Measurements from ENCODE around the gene INSIG2.

INSIG2 gene

GRCh38 chr2:118106926-118107325, 18.7 kb downstream of the INSIG2 start:
- no peaks in the 10 kb centered on the region for H3K9me3 ChIP-seq (ENCODE audit: control insufficient read depth, insufficient read depth, low read length)
- no peak overlapping the region for H3K9ac ChIP-seq (ENCODE audit: low read depth, low read length)
- H3K4me1 ChIP-seq (ENCODE audit: control insufficient read depth, insufficient read depth, low read length), result peaks cover 7% of the 10 kb centered on the region
- no peaks in the 10 kb centered on the region for H3K27me3 ChIP-seq (ENCODE audit: control insufficient read depth, insufficient read depth, low read length)
- H3K36me3 ChIP-seq (ENCODE audit: control insufficient read depth, insufficient read depth, low read length), result no peaks in the 10 kb centered on the region
- no peak overlapping the region for H3K4me3 ChIP-seq (ENCODE audit: low read depth, low read length)

GRCh38 chr2:118110310-118110709, 22.0 kb downstream of the INSIG2 start:
- Histone ChIP-seq H3K27me3 (ENCODE audit: control insufficient read depth, insufficient read depth, low read length) (no peaks in the 10 kb centered on the region), H3K36me3 (ENCODE audit: control insufficient read depth, insufficient read depth, low read length) (no peaks in the 10 kb centered on the region)

GRCh38 chr2:118110991-118111390, 22.7 kb downstream of the INSIG2 start:
- H3K9ac ChIP-seq (ENCODE audit: low read depth, low read length), result no peak overlapping the region
- H3K36me3 ChIP-seq (ENCODE audit: control insufficient read depth, insufficient read depth, low read length), result no peaks in the 10 kb centered on the region
- H3K4me3 ChIP-seq (ENCODE audit: low read depth, low read length), result no peak overlapping the region
- no peaks in the 10 kb centered on the region for H3K27me3 ChIP-seq (ENCODE audit: control insufficient read depth, insufficient read depth, low read length)
- H3K9me3 ChIP-seq (ENCODE audit: control insufficient read depth, insufficient read depth, low read length), result no peaks in the 10 kb centered on the region
- peaks cover under 1% of the 10 kb centered on the region for H3K4me1 ChIP-seq (ENCODE audit: control insufficient read depth, insufficient read depth, low read length)

More at GRCh38 chr2:118110310-118110709, 22.0 kb downstream of the INSIG2 start:
- H3K4me1 ChIP-seq (ENCODE audit: control insufficient read depth, insufficient read depth, low read length), result peaks cover 7% of the 10 kb centered on the region
- no peak overlapping the region for H3K4me3 ChIP-seq (ENCODE audit: low read depth, low read length)
- H3K9ac ChIP-seq (ENCODE audit: low read depth, low read length), result no peak overlapping the region
- H3K9me3 ChIP-seq (ENCODE audit: control insufficient read depth, insufficient read depth, low read length), result no peaks in the 10 kb centered on the region

DNA sequence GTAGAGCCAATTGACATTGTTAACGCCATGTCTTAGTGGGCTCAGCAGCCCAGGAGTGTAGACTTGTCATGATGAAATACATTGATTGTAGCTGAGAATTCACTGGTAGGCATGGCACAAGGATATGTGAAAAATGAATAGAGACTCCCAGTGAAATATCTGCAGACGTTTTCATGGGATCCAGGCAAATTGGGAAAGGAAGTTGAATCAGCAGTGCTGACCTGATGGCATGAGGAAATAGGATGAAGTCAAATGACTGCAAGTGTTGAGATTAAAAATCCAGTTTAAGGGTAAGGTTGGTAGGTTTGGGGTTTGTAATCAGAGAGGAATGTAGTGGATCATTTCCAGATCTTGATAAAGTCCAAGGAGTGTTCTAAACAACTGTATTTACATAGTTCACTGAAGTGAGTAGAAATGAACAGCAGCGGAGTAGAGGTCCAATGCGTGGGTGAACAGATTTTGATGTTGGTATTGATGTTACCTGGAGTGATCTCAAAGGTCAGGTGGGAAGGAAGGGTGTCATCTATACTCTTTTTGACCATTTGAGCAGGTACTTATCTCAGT, 24.6 kb downstream of the INSIG2 start:
- no peak overlapping the region for H3K9ac ChIP-seq (ENCODE audit: low read depth, low read length)
- no peaks in the 10 kb centered on the region for H3K27me3 ChIP-seq (ENCODE audit: control insufficient read depth, insufficient read depth, low read length)
- H3K4me1 ChIP-seq (ENCODE audit: control insufficient read depth, insufficient read depth, low read length), result no peaks in the 10 kb centered on the region
- H3K36me3 ChIP-seq (ENCODE audit: control insufficient read depth, insufficient read depth, low read length), result no peaks in the 10 kb centered on the region
- no peak overlapping the region for H3K4me3 ChIP-seq (ENCODE audit: low read depth, low read length)
- no peaks in the 10 kb centered on the region for H3K9me3 ChIP-seq (ENCODE audit: control insufficient read depth, insufficient read depth, low read length)

- Histone ChIP-seq H3K9ac (ENCODE audit: low read depth, low read length) (no peak overlapping the region), H3K4me1 (ENCODE audit: control insufficient read depth, insufficient read depth, low read length) (no peaks in the 10 kb centered on the region), H3K27me3 (ENCODE audit: control insufficient read depth, insufficient read depth, low read length) (no peaks in the 10 kb centered on the region), H3K4me3 (ENCODE audit: low read depth, low read length) (no peak overlapping the region), H3K36me3 (ENCODE audit: control insufficient read depth, insufficient read depth, low read length) (no peaks in the 10 kb centered on the region), H3K9me3 (ENCODE audit: control insufficient read depth, insufficient read depth, low read length) (no peaks in the 10 kb centered on the region)
These were observed 26.6 kb downstream of the INSIG2 start for GRCh38 chr2:118114863-118115262.

GRCh38 chr2:118115761-118116160, 27.5 kb downstream of the INSIG2 start:
- Histone ChIP-seq H3K36me3 (ENCODE audit: control insufficient read depth, insufficient read depth, low read length) (no peaks in the 10 kb centered on the region), H3K4me1 (ENCODE audit: control insufficient read depth, insufficient read depth, low read length) (no peaks in the 10 kb centered on the region), H3K9ac (ENCODE audit: low read depth, low read length) (no peak overlapping the region), H3K4me3 (ENCODE audit: low read depth, low read length) (no peak overlapping the region), H3K27me3 (ENCODE audit: control insufficient read depth, insufficient read depth, low read length) (no peaks in the 10 kb centered on the region), H3K9me3 (ENCODE audit: control insufficient read depth, insufficient read depth, low read length) (no peaks in the 10 kb centered on the region)

DNA sequence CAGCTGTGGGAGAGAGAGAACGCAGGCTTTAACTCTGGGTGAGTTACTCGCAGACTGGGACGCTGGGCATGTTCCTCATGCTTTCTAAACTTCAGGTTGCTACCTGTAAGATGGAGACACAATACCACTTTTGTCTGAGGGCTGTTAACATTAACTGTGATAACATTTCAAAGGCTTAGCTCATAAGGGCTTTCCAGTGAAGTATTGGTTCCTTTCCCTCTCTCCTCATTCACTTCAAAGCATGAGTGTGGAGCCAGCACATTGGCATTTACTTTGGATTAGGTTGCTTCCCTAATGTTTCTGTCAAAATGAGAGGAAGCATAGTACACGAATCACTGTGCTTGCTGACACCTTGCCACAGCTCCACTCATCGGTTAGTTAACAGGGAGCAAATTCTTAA, 30.2 kb downstream of the INSIG2 start:
- Histone ChIP-seq H3K4me3 (ENCODE audit: low read depth, low read length) (no peak overlapping the region), H3K36me3 (ENCODE audit: control insufficient read depth, insufficient read depth, low read length) (no peaks in the 10 kb centered on the region), H3K27me3 (ENCODE audit: control insufficient read depth, insufficient read depth, low read length) (no peaks in the 10 kb centered on the region), H3K9ac (ENCODE audit: low read depth, low read length) (no peak overlapping the region), H3K4me1 (ENCODE audit: control insufficient read depth, insufficient read depth, low read length) (no peaks in the 10 kb centered on the region), H3K9me3 (ENCODE audit: control insufficient read depth, insufficient read depth, low read length) (no peaks in the 10 kb centered on the region)

- no peaks in the 10 kb centered on the region for H3K9me3 ChIP-seq (ENCODE audit: control insufficient read depth, insufficient read depth, low read length)
- no peaks in the 10 kb centered on the region for H3K27me3 ChIP-seq (ENCODE audit: control insufficient read depth, insufficient read depth, low read length)
- no peaks in the 10 kb centered on the region for H3K36me3 ChIP-seq (ENCODE audit: control insufficient read depth, insufficient read depth, low read length)
- no peak overlapping the region for H3K9ac ChIP-seq (ENCODE audit: low read depth, low read length)
- no peaks in the 10 kb centered on the region for H3K4me1 ChIP-seq (ENCODE audit: control insufficient read depth, insufficient read depth, low read length)
- H3K4me3 ChIP-seq (ENCODE audit: low read depth, low read length), result no peak overlapping the region
These were observed 31.0 kb downstream of the INSIG2 start for GRCh38 chr2:118119158-118119727.

DNA sequence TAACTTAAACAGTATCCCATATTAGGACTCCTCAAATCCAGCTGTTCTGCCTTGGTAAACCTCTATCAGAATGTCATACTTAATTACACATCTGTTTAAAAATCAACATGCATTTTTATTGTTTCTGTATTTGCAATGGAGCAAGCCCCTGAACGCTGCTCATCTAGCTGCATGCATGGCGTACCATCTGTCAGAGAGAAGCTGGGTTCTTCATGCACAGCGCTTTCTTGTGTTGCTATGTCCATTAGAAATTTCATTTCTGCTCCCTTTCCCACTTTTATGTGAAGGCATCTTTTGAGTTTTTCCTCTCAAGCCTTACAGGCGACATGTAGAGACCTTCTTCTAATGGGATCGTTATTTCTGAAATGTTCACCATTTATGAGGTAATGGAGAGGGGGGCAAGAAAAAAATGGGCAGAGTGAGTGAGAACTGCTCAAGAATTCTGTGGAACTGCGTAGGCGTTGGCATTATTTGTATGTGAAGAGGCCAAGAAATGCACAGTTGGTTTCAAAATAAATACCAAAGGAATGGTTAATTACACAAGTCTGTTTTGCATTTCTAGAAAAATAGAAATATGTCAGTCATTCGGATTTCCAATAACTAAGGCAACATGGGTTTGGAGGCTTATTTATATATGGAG, 31.6 kb downstream of the INSIG2 start:
- Histone ChIP-seq H3K27me3 (ENCODE audit: control insufficient read depth, insufficient read depth, low read length) (no peaks in the 10 kb centered on the region), H3K4me1 (ENCODE audit: control insufficient read depth, insufficient read depth, low read length) (no peaks in the 10 kb centered on the region), H3K9ac (ENCODE audit: low read depth, low read length) (no peak overlapping the region), H3K36me3 (ENCODE audit: control insufficient read depth, insufficient read depth, low read length) (no peaks in the 10 kb centered on the region), H3K9me3 (ENCODE audit: control insufficient read depth, insufficient read depth, low read length) (no peaks in the 10 kb centered on the region), H3K4me3 (ENCODE audit: low read depth, low read length) (no peak overlapping the region)

DNA sequence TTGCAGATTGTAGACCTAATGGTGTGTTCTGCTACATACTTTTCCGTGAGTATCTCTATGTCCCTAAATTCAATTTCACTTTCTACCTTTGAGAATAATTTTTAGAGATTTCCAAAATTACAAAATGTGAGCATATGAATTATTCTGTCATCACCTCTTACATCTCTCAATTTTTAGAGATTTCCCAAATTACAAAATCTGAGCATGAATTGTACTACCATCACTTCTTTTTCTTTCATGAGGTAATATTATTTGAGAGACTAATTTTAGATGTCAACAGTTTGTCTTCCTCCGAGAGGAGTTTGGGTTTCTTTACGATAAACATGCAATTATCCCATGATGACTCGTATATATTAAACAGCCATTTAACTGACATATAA, 32.1 kb downstream of the INSIG2 start:
- no peaks in the 10 kb centered on the region for H3K36me3 ChIP-seq (ENCODE audit: control insufficient read depth, insufficient read depth, low read length)
- H3K9ac ChIP-seq (ENCODE audit: low read depth, low read length), result no peak overlapping the region
- no peak overlapping the region for H3K4me3 ChIP-seq (ENCODE audit: low read depth, low read length)
- no peaks in the 10 kb centered on the region for H3K4me1 ChIP-seq (ENCODE audit: control insufficient read depth, insufficient read depth, low read length)
- H3K27me3 ChIP-seq (ENCODE audit: control insufficient read depth, insufficient read depth, low read length), result no peaks in the 10 kb centered on the region
- H3K9me3 ChIP-seq (ENCODE audit: control insufficient read depth, insufficient read depth, low read length), result no peaks in the 10 kb centered on the region

GRCh38 chr2:118121101-118121500, 32.8 kb downstream of the INSIG2 start:
- H3K9ac ChIP-seq (ENCODE audit: low read depth, low read length), result no peak overlapping the region
- no peaks in the 10 kb centered on the region for H3K36me3 ChIP-seq (ENCODE audit: control insufficient read depth, insufficient read depth, low read length)
- no peaks in the 10 kb centered on the region for H3K27me3 ChIP-seq (ENCODE audit: control insufficient read depth, insufficient read depth, low read length)
- no peaks in the 10 kb centered on the region for H3K4me1 ChIP-seq (ENCODE audit: control insufficient read depth, insufficient read depth, low read length)
- H3K4me3 ChIP-seq (ENCODE audit: low read depth, low read length), result no peak overlapping the region
- H3K9me3 ChIP-seq (ENCODE audit: control insufficient read depth, insufficient read depth, low read length), result no peaks in the 10 kb centered on the region

DNA sequence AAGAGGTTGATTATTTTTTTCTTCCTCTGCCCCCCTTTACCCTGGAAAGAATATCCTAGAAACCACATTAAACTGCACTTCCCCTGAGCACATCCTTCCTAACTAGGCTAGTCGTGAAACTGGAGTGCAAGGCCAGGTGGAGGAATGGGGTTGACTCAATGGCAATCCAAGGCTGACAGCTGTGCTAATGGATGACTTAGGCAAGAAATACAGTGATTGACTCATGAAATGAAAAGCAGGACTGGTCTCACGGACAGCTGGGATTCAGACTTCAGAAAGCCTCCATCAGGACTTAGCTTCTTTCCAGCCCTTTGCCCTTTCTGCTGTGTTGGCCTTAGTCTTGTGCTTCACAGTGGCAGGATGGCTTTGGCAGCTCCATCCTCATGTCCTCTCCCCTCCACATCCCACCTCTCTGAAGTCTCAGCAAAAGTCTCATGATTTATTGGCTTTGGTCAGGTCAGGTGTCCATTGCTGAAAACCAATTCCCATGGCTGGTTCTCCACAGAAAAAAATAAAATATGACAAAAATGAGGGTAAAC, 33.8 kb downstream of the INSIG2 start:
- Histone ChIP-seq H3K9ac (ENCODE audit: low read depth, low read length) (no peak overlapping the region), H3K36me3 (ENCODE audit: control insufficient read depth, insufficient read depth, low read length) (no peaks in the 10 kb centered on the region), H3K4me1 (ENCODE audit: control insufficient read depth, insufficient read depth, low read length) (no peaks in the 10 kb centered on the region), H3K27me3 (ENCODE audit: control insufficient read depth, insufficient read depth, low read length) (no peaks in the 10 kb centered on the region), H3K9me3 (ENCODE audit: control insufficient read depth, insufficient read depth, low read length) (no peaks in the 10 kb centered on the region), H3K4me3 (ENCODE audit: low read depth, low read length) (no peak overlapping the region)

Measured in iPS-15b (cell line).